K562 (cell line): Measurements from ENCODE around the gene SBK1. TPM values are rescaled to one million over a fixed set of nuclear protein-coding genes. Genes with fewer than 3 reads are reported as not detected.

Experiments used
- CBX5 ChIP-seq: IDR thresholded peaks from 2 replicates; pipeline ENCODE4 v1.6.1; 2014; ENCODE audit warnings: low read depth, borderline replicate concordance
- EZH2 ChIP-seq: IDR thresholded peaks from 2 replicates; pipeline ENCODE4 v1.6.1; 2012; ENCODE audit warnings: low read depth, mild to moderate bottlenecking, inconsistent platforms, low read length, borderline replicate concordance
- HCFC1 ChIP-seq: IDR thresholded peaks from 2 replicates; pipeline ENCODE4 v1.6.1; 2012; ENCODE audit warnings: low read depth, low read length, improper control_type of control experiment
- MAZ ChIP-seq, 2 experiments: fragments of 450-650 bp in 1 of 2; sonication (generic) in 1 of 2; formaldehyde crosslinking; IDR thresholded peaks in 1 of 2; conservative IDR thresholded peaks in 1 of 2; 2 replicates each; pipeline versions ENCODE4 v1.4.0 to v1.5.0; 2020; ENCODE audit warnings: mild to moderate bottlenecking in 1 of 2, missing genetic modification reagents in 1 of 2
- NR2C2 ChIP-seq, 2 experiments: fragments of 200-800 bp in 1 of 2; sonication (Bioruptor generic) in 1 of 2; sonication (generic) in 1 of 2; formaldehyde crosslinking in 1 of 2; IDR thresholded peaks; 2 replicates each; pipeline versions ENCODE4 v1.6.1 to v1.8.0; 2016 to 2022; ENCODE audit warnings: mild to moderate bottlenecking in 1 of 2, missing compliant biosample characterization in 1 of 2, missing genetic modification characterization in 1 of 2, missing genetic modification reagents in 1 of 2
- PHF21A ChIP-seq: fragments of 450-650 bp; IDR thresholded peaks from 2 replicates; pipeline ENCODE4 v1.6.1; 2017; ENCODE audit warnings: low read depth, borderline replicate concordance
- RBM34 ChIP-seq: fragments of 200-400 bp; formaldehyde crosslinking; IDR thresholded peaks from 2 replicates; pipeline ENCODE4 v1.6.1; 2018; ENCODE audit warnings: low read length, borderline replicate concordance; ENCODE audit not compliant: insufficient read depth
- ZNF174 ChIP-seq: fragments of 250-450 bp; sonication (Bioruptor Pico); IDR thresholded peaks from 2 replicates; pipeline ENCODE4 v1.4.0; 2020; ENCODE audit warnings: mild to moderate bottlenecking
- ZNF75A ChIP-seq: fragments of 450-650 bp; formaldehyde crosslinking; IDR thresholded peaks from 2 replicates; pipeline ENCODE4 v1.4.0; 2020; ENCODE audit warnings: mild to moderate bottlenecking
- polyA plus RNA-seq, 8 experiments: library from polyadenylated mRNA; depleted of rRNA in 4 of 8; stranded (reverse) in 5 of 8; unstranded in 3 of 8; fragments of >200 nt; fragmentation: Nextera tagmentation in 2 of 8; fragmentation: Illumina TruSeq in 1 of 8; extraction: Ambion mirVana in 2 of 8; extraction: Trizol in 1 of 8; gene quantifications; 2 replicates each; pipeline versions ENCODE4 v1.2.1 to v1.2.3, GENCODE V29; 2011 to 2014; ENCODE audit warnings: inconsistent platforms in 1 of 8, missing spikeins in 1 of 8
- total RNA-seq, 7 experiments: library from RNA; depleted of rRNA in 6 of 7; stranded (reverse); fragments of >200 nt in 6 of 7; fragmentation: Illumina TruSeq in 2 of 7; extraction: Trizol in 2 of 7; gene quantifications; 2 replicates each; pipeline versions ENCODE4 v1.2.1 to v1.2.3, GENCODE V29; 2011 to 2021; ENCODE audit warnings: low replicate concordance in 1 of 7
- TF ChIP-seq, protein P1 (sequence below), 3 experiments: fragments of 200-800 bp in 1 of 3; fragments of 250-450 bp in 1 of 3; fragments of 450-650 bp in 1 of 3; sonication (Bioruptor Pico) in 1 of 3; sonication (Bioruptor generic) in 1 of 3; formaldehyde crosslinking in 1 of 3; IDR thresholded peaks; 2 replicates each; pipeline versions ENCODE4 v1.6.1 to v1.8.0; 2016 to 2022; ENCODE audit warnings: mild to moderate bottlenecking in 2 of 3, missing genetic modification characterization in 2 of 3, missing compliant biosample characterization in 1 of 3, moderate library complexity in 1 of 3
- TF ChIP-seq, protein P2 (sequence below): fragments of 450-650 bp; formaldehyde crosslinking; IDR thresholded peaks from 2 replicates; pipeline ENCODE4 v1.4.0; 2020; ENCODE audit warnings: mild to moderate bottlenecking, moderate library complexity
- TF ChIP-seq, protein P3 (sequence below), 2 experiments: fragments of 200-800 bp in 1 of 2; sonication (Bioruptor generic) in 1 of 2; sonication (generic) in 1 of 2; formaldehyde crosslinking in 1 of 2; IDR thresholded peaks in 1 of 2; conservative IDR thresholded peaks in 1 of 2; 2 replicates each; pipeline versions ENCODE4 v1.5.0 to v1.6.1; 2016 to 2020; ENCODE audit warnings: missing compliant biosample characterization in 1 of 2, missing genetic modification characterization in 1 of 2, missing genetic modification reagents in 1 of 2
- TF ChIP-seq, protein P4 (sequence below): fragments of 250-450 bp; sonication (Bioruptor Pico); IDR thresholded peaks from 2 replicates; pipeline ENCODE4 v1.8.0; 2021; ENCODE audit warnings: mild to moderate bottlenecking, moderate library complexity
- TF ChIP-seq, protein P5 (sequence below): fragments of 450-650 bp; IDR thresholded peaks from 2 replicates; pipeline ENCODE4 v1.6.1; 2017; ENCODE audit warnings: mild to moderate bottlenecking, moderate library complexity

SBK1 gene
- total and polyA plus RNA-seq, 9 of the 15 experiments (the other 6 are each of a cell fraction or from before 2014, with no cell fraction given), result 0.01 to 0.07 (median 0.03) TPM; not detected in 6

DNA sequence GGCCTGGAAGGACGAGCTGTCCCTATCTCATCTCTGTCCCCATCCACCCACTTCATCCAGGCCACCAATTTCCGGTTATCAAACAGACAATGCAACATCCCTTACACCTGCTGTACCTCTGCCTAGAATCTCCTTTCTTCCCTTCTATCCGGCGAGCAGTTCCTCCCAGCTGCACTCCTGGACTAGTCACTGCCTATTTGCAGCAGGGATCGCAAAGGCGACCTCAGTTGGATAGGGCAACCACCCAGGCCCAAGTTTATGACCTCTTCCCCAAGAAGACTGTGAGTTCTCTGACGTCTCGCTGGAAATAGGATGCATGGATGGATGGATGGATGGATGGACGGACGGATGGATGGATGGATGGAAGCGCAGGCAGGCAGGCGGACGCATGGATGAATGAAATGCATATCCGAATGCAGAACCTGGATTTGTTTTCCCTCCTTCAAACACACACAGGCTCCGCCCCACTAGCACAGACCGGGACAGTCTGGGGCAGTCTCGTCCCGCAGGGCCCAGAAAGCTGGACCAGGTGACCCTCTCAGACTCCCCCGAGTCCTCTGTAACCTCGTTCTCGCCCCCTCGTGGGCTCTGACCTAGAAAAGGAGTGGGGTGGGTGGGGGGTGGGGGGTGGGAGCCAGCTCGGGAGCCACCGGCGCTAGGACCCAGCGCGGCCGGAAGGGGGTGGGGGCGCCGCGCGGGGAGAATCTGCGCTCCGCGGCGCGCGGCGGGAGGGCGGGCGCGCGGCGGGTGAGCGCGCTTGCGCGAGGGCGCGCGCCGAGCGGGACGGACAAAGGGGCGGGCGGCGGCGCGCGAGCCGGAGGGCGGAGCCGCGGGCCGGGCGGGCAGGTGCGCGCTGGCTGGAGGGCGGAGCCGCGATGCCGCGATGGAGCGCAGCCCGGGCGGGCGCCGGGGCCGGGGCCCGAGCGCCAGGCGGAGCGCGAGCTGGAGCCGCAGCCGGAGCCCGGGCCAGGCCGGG, at the start of gene SBK1 (continued):
- TF ChIP-seq, protein P1, sequence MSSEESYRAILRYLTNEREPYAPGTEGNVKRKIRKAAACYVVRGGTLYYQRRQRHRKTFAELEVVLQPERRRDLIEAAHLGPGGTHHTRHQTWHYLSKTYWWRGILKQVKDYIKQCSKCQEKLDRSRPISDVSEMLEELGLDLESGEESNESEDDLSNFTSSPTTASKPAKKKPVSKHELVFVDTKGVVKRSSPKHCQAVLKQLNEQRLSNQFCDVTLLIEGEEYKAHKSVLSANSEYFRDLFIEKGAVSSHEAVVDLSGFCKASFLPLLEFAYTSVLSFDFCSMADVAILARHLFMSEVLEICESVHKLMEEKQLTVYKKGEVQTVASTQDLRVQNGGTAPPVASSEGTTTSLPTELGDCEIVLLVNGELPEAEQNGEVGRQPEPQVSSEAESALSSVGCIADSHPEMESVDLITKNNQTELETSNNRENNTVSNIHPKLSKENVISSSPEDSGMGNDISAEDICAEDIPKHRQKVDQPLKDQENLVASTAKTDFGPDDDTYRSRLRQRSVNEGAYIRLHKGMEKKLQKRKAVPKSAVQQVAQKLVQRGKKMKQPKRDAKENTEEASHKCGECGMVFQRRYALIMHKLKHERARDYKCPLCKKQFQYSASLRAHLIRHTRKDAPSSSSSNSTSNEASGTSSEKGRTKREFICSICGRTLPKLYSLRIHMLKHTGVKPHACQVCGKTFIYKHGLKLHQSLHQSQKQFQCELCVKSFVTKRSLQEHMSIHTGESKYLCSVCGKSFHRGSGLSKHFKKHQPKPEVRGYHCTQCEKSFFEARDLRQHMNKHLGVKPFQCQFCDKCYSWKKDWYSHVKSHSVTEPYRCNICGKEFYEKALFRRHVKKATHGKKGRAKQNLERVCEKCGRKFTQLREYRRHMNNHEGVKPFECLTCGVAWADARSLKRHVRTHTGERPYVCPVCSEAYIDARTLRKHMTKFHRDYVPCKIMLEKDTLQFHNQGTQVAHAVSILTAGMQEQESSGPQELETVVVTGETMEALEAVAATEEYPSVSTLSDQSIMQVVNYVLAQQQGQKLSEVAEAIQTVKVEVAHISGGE (CRISPR knock-in tag; IDR thresholded peaks at IDR 0.05), result peak in 1 of 3 experiments; percentile 68; a peak in 2 of 6 replicates
- no peak for TF ChIP-seq ZNF75A
- no peak for TF ChIP-seq NR2C2 (CRISPR knock-in tag; IDR thresholded peaks at IDR 0.05)
- TF ChIP-seq NR2C2 (tag; IDR thresholded peaks at IDR 0.05), result no peak
- TF ChIP-seq, protein P2, sequence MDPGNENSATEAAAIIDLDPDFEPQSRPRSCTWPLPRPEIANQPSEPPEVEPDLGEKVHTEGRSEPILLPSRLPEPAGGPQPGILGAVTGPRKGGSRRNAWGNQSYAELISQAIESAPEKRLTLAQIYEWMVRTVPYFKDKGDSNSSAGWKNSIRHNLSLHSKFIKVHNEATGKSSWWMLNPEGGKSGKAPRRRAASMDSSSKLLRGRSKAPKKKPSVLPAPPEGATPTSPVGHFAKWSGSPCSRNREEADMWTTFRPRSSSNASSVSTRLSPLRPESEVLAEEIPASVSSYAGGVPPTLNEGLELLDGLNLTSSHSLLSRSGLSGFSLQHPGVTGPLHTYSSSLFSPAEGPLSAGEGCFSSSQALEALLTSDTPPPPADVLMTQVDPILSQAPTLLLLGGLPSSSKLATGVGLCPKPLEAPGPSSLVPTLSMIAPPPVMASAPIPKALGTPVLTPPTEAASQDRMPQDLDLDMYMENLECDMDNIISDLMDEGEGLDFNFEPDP, result no peak
- no peak for TF ChIP-seq RBM34
- TF ChIP-seq EZH2, result no peak
- TF ChIP-seq, protein P3, sequence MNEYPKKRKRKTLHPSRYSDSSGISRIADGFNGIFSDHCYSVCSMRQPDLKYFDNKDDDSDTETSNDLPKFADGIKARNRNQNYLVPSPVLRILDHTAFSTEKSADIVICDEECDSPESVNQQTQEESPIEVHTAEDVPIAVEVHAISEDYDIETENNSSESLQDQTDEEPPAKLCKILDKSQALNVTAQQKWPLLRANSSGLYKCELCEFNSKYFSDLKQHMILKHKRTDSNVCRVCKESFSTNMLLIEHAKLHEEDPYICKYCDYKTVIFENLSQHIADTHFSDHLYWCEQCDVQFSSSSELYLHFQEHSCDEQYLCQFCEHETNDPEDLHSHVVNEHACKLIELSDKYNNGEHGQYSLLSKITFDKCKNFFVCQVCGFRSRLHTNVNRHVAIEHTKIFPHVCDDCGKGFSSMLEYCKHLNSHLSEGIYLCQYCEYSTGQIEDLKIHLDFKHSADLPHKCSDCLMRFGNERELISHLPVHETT (CRISPR knock-in tag; conservative IDR thresholded peaks at IDR 0.05 in 1 of 2, IDR thresholded peaks at IDR 0.05 in 1 of 2), result no peak; a peak in 1 of 4 replicates
- TF ChIP-seq CBX5, result no peak
- TF ChIP-seq, protein P4, sequence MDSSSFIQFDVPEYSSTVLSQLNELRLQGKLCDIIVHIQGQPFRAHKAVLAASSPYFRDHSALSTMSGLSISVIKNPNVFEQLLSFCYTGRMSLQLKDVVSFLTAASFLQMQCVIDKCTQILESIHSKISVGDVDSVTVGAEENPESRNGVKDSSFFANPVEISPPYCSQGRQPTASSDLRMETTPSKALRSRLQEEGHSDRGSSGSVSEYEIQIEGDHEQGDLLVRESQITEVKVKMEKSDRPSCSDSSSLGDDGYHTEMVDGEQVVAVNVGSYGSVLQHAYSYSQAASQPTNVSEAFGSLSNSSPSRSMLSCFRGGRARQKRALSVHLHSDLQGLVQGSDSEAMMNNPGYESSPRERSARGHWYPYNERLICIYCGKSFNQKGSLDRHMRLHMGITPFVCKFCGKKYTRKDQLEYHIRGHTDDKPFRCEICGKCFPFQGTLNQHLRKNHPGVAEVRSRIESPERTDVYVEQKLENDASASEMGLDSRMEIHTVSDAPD (CRISPR knock-in tag), result no peak
- 0 out of 4 replicates have a peak, but pooled peaks of 1 of the 2 experiments have one; percentile 6 for TF ChIP-seq MAZ (CRISPR knock-in tag; conservative IDR thresholded peaks at IDR 0.05 in 1 of 2, IDR thresholded peaks at IDR 0.05 in 1 of 2)
- TF ChIP-seq, protein P5, sequence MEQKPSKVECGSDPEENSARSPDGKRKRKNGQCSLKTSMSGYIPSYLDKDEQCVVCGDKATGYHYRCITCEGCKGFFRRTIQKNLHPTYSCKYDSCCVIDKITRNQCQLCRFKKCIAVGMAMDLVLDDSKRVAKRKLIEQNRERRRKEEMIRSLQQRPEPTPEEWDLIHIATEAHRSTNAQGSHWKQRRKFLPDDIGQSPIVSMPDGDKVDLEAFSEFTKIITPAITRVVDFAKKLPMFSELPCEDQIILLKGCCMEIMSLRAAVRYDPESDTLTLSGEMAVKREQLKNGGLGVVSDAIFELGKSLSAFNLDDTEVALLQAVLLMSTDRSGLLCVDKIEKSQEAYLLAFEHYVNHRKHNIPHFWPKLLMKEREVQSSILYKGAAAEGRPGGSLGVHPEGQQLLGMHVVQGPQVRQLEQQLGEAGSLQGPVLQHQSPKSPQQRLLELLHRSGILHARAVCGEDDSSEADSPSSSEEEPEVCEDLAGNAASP, result no peak
- no peak for TF ChIP-seq ZNF174
- no peak for TF ChIP-seq HCFC1
- peak; percentile 74; the same call in 1 of the 2 replicates for TF ChIP-seq PHF21A
